WERI-Rb-1 (cell line): ENCODE data around the gene HIP1.

ENCODE experiments used
- DNase-seq: peaks from one replicate; pipeline ENCODE4 v3.0.0-alpha.2; 2020
- H3K27ac ChIP-seq: fragments of 250-450 bp; sonication (Bioruptor Pico); 2 replicates; pipeline ENCODE4 v1.5.1; 2020; ENCODE audit warnings: mild to moderate bottlenecking, moderate library complexity
- H3K27me3 ChIP-seq: fragments of 250-450 bp; sonication (Bioruptor Pico); 2 replicates; pipeline ENCODE4 v1.5.1; 2021; ENCODE audit warnings: mild to moderate bottlenecking, low read depth, moderate library complexity; ENCODE audit not compliant: insufficient read depth, severe bottlenecking
- H3K36me3 ChIP-seq: fragments of 250-450 bp; sonication (Bioruptor Pico); 2 replicates; pipeline ENCODE4 v1.5.1; 2020; ENCODE audit warnings: mild to moderate bottlenecking, moderate library complexity
- H3K4me3 ChIP-seq: 2 replicates; pipeline ENCODE4 v1.5.1; 2011; ENCODE audit warnings: low read depth, mild to moderate bottlenecking, control low read depth, low read length
- H3K9me3 ChIP-seq: fragments of 250-450 bp; sonication (Bioruptor Pico); 2 replicates; pipeline ENCODE4 v1.5.1; 2021; ENCODE audit warnings: mild to moderate bottlenecking, moderate library complexity; ENCODE audit not compliant: severe bottlenecking
- CTCF ChIP-seq: IDR thresholded peaks from 2 replicates; pipeline ENCODE4 v1.5.1; 2011; ENCODE audit warnings: low read depth, mild to moderate bottlenecking, control low read depth, inconsistent platforms, low read length

HIP1 gene

DNA sequence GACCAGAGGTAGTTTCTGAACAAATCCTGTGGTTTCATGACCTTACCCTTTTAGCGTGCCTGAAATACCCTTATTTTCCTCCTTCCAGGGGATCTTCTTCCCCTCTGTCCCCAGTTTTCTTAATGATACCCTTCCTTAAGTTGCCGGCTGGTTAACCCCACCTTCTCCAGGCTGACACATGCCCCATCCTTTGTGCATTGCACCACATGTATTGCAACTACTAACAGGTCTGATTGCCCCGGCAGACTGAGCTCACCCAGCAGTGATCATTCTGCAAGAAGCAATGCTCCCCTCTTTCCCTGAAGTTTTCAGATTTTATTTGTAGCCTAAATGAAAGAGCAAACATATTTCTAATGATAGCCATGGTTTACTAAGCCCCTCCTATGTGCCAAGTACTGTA lies 108.2 kb downstream of the HIP1 start:
- DNase-seq, result no peak
- TF ChIP-seq CTCF, result no peak
- H3K9me3 ChIP-seq, result no peaks in the 10 kb centered on the region
- no peak overlapping the region for H3K4me3 ChIP-seq
- H3K27ac ChIP-seq, result no peak overlapping the region
- peaks cover 5% of the 10 kb centered on the region; the same call in 1 of the 2 replicates for H3K36me3 ChIP-seq
- H3K27me3 ChIP-seq, result no peaks in the 10 kb centered on the region

DNA sequence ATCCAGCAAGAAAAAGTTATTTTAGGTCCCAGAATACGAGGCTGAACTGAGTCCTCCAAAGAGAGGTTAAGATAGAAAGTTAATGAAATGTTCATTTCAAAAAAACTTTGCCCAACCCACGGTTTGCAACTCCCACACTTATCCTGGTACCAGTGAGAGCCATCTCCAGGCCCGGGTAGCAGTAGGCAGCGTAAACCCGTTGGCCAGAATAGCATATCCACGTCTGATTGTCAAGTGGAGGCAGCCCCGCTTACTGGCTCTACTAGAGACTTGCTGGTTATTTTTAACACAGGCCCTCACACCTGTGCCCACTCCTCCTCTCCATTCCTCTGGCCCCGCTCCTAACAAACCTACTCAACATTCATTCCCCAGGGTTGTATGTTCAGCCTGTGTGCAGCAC lies 109.7 kb downstream of the HIP1 start:
- no peak for TF ChIP-seq CTCF
- no peak overlapping the region for H3K4me3 ChIP-seq
- peaks cover 5% of the 10 kb centered on the region; the same call in 1 of the 2 replicates for H3K36me3 ChIP-seq
- H3K9me3 ChIP-seq, result no peaks in the 10 kb centered on the region
- no peaks in the 10 kb centered on the region for H3K27me3 ChIP-seq
- DNase-seq, result no peak
- H3K27ac ChIP-seq, result no peak overlapping the region

- Histone ChIP-seq H3K4me3 (no peak overlapping the region), H3K36me3 (peaks cover 5% of the 10 kb centered on the region; the same call in 1 of the 2 replicates), H3K27me3 (no peaks in the 10 kb centered on the region), H3K27ac (no peak overlapping the region), H3K9me3 (no peaks in the 10 kb centered on the region)
- no peak for DNase-seq
- TF ChIP-seq CTCF, result no peak
Observed at GRCh38 chr7:75628055-75628454, 110.7 kb downstream of the HIP1 start.

DNA sequence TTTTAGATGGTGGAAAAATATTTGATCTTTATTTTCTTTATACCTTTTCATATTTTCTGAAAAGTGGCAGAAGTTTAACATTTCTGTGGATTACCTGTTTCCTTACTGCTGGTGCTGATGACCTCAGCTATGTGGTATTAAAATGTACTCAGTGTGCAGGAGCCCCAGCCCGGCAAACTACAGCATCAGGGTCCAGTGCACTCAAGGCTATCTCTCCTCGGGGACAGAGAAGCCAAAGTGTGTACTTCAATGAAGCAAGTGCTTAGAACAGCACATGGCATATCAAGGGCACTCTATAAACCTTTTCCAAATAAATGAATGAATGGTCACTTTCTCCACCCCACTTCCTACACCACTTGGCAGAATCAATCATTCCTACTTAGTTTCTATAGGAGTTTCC lies 111.8 kb downstream of the HIP1 start:
- no peak for TF ChIP-seq CTCF
- peaks cover 5% of the 10 kb centered on the region; the same call in 1 of the 2 replicates for H3K36me3 ChIP-seq
- H3K27me3 ChIP-seq, result no peaks in the 10 kb centered on the region
- H3K4me3 ChIP-seq, result no peak overlapping the region
- no peaks in the 10 kb centered on the region for H3K9me3 ChIP-seq
- no peak for DNase-seq
- H3K27ac ChIP-seq, result no peak overlapping the region

GRCh38 chr7:75625868-75626267 lies 112.9 kb downstream of the HIP1 start:
- H3K4me3 ChIP-seq, result no peak overlapping the region
- H3K27me3 ChIP-seq, result no peaks in the 10 kb centered on the region
- H3K36me3 ChIP-seq, result peaks cover 5% of the 10 kb centered on the region; the same call in 1 of the 2 replicates
- no peak for TF ChIP-seq CTCF
- no peaks in the 10 kb centered on the region for H3K9me3 ChIP-seq
- DNase-seq, result no peak
- no peak overlapping the region for H3K27ac ChIP-seq

- Histone ChIP-seq H3K27ac (no peak overlapping the region), H3K9me3 (no peaks in the 10 kb centered on the region)
Observed at GRCh38 chr7:75624134-75624832, 114.5 kb downstream of the HIP1 start.

More at GRCh38 chr7:75624134-75624832, 114.5 kb downstream of the HIP1 start:
- Histone ChIP-seq H3K36me3 (peaks cover 5% of the 10 kb centered on the region; the same call in 1 of the 2 replicates), H3K4me3 (no peak overlapping the region), H3K27me3 (no peaks in the 10 kb centered on the region)
- TF ChIP-seq CTCF, result no peak
- no peak for DNase-seq
